NCI-H1105 treated with DMSO at 0.1 percent for 48 hours (cell line): Measurements from ENCODE around the gene ADCYAP1R1.

Experiments used
- DNase-seq: peaks from one replicate; lab custom pipeline; 2025; lab: John Stamatoyannopoulos, UW

The ADCYAP1R1 gene

DNA sequence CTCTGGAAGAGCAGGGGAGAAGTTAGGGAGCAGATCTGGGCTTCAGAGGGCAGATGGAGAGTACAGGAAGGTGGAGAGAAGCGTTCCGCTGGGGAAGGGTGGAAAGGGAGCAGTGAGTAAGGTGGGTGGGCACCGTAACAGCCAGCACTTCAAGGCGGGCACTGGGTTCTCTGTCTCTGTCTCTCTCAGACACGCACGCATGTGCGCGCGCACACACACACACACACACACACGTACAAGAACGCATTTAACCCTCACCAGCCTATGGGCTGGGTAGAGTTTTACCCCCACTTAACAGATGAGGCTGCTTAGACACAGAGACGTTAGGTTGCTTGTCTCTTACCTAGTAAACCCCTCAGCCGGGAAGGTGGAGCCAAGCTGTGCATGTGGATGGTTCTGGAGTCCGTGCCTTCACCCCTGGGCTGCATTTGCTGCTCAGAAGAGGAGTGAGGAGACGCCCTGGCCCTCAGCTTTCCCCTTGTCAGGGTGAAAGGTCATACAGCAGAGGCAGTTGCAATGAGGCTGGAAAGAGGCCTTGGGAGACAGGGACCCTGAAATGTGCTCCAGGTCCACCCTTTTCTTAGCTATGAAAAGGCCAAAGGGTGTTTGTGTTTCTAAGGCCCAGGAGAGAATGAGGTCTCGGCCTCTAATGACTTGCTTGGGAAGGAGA, 16.0 kb downstream of the ADCYAP1R1 start:
- DNase-seq = no peak

DNA sequence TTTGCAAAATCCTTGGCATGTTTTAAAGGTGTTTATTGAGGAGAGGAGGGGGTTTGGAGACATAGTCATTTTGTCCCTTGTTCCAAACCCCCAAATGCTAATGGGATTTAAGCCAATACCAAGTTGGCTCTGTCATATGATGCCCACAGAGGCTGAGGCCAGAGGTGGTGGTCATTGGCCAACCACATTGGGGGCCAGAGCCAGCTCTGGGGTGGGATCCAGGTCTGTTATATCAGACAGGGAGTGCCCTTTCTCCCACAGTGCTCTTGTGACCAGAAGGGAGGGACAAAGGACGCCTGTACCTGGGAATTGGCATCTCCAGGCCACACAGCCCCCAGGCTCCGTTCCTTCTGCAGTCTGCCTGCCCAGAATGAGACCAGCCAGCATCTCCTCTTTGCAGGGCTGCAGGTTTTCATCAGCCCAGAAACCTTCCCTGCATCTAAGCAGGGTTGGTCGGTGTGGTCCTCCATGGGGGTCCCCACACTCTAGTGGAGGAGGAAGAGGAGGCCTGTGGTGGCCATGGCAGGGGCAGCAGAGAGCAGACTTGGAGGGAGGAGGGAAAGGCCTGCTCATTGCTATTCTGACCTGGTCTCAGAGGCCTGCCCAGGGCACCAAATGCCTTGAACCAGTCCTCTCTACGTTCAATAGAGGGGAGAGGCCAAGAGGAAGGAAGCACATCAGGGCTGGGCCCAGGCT, 17.9 kb downstream of the ADCYAP1R1 start:
- DNase-seq = no peak

DNA sequence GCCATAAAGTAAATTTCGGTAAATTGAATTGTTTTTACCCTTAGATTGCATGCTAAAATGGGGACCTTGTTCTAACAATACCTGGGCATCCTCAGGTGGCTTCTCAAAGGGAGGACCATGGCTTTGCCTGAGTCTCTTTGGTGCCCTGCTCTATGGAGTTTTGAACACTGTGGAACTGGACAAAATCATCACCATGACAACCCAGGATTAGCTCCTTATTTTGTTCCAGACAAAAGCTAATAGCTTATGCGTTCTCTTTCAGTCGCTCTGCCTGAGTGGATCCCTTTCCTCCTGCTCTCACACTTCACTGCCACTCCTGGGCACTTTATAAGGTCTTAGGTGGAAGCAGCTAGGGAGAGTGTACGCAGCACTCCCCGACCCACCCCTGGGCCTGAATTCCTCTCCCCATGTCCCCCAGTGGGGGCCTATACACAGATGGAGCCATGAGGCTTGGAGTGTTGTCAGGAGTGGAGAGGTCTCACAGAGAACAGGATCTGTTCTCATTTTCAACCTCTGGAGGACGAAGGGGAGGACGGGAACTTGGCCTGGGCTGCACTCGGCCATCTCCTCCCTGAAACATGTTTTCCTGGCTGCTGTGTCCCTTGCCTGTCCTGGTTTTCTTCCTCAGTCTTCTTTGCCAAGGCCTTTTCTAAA, 19.0 kb downstream of the ADCYAP1R1 start:
- no peak for DNase-seq

DNA sequence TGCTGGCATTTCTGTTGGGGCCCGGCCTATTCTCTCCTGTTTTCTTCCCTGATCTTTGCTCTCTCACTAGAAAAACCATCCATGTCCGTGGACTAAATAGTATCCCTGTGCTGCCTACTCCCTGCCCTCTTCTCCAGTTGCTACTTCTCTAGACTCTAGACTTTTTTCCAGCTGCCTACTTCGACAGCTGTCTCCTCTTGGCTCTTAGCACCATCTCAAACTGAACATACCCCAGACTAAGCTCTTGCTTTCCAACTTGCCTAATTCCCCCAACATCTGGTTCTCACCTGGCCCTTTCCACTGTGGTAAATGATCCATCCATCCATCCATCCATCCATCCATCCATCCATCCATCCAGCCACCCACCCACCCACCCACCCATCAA, 19.5 kb downstream of the ADCYAP1R1 start:
- DNase-seq = no peak

DNA sequence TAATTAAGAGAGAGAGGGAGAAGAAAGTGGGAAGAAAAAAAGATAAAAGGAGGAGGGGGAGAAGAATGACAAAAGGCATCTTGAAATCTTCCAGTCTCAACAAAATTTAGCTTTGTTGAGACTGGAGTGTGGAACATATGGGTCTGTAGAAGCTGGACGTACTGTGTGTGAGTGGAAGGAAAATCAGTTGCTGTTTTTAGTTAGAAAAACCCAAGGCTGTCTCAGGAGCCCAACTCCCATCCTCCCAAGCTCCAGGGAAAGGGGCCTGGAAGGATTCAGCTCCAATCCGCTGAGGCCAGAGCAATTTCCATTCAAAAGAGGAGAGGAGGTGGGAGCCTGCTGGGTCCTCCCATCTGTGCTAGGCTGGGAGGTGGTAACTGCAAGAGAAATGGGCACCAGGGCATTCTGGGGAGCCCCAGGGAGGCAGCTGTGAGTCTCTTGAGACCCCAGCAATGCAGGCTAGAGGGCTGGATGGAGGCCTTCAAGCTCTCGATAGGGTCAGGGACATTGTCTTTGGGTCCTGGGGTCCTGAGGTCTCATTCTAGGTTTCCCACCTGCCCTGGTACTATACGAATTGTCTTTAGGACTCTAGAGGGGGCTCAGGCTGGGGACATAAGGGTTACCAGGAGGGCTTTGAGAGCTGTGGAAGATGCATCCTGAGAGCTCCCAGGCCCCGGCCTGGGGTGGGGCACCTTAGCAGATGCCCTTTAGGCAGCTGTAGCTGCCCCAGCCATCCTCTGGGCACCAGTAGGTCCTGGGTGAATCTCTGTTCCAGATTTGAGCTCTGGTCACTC, 21.4 kb downstream of the ADCYAP1R1 start:
- DNase-seq = no peak

DNA sequence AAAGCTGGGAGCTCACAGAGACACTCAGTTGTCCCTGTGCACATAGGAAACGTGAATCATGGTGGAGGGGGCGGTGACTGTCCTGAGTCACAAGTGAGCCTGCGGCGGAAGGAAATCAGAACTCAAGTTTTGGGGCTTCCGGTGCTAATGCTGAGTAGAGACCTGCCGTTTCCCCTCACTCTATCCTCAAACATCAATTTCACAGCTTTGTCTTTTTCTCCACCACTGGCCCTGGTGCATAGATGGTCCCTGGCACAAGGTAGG, 21.9 kb downstream of the ADCYAP1R1 start:
- no peak for DNase-seq

DNA sequence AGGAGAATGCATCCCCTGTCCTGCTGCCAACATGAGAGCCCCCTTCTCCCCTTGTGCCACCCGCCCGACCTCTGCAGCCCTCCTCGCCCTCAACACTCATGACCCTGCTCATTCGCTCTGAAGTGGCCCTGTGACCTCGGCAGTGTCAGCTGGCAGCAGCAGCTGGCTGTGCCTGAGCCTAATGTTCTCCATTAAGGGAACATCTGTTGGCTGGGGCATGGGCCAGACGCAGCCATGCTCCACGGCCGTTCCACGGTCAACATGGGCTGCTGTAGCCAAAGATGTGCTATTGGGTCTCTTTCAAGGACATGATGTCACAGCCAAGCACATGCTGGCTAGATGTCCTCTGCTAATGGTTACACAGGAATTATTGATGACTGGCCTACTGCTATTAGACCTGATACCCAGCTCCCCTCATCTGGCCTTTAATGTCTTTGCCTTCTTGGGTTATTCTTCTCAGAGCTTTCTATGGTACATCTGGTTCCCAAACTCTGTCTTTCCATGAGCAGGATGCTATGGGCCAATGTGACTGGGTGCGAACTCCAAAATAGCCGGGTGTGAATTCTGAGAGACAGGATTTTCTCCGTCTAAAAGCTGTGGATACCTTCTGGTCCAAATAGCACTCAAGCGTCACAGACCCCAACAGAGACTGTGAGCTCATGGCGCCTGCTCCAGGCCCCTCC, 22.4 kb downstream of the ADCYAP1R1 start:
- no peak for DNase-seq

DNA sequence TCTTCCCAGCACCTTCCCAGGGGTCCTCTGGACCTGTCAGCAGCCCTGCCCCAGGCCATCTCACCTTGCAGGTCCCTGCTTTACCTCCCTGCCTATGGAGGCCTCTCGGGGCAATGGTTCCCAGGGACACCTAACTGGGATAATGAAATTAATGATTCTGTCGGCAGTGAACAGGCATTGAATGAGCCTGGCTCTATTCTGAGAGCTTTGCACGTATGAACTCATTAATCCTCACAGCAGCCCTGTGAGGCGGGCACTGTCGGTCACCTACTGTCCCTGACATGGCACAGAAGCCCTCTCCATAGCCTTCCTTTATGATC, 22.9 kb downstream of the ADCYAP1R1 start:
- no peak for DNase-seq

DNA sequence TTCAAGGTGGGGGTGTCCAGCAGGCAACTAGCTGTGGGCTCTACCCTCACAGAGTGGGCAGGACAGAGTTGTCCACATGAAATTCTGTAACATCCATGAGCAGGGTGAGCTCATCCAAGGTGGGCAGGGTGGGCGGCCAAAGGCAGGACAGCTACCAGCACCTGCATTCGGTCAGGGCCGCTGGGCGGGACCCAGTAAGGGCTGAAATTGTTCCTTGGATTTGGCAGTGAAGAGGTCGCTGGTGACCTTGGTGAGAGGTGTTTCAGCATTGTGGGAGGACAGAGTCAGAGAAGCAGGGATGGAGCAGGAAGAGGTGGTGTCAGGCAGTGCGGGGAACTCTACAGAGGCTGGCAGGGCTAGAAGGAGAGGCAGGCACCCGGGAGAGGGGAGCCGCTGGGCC, 23.9 kb downstream of the ADCYAP1R1 start:
- no peak for DNase-seq

DNA sequence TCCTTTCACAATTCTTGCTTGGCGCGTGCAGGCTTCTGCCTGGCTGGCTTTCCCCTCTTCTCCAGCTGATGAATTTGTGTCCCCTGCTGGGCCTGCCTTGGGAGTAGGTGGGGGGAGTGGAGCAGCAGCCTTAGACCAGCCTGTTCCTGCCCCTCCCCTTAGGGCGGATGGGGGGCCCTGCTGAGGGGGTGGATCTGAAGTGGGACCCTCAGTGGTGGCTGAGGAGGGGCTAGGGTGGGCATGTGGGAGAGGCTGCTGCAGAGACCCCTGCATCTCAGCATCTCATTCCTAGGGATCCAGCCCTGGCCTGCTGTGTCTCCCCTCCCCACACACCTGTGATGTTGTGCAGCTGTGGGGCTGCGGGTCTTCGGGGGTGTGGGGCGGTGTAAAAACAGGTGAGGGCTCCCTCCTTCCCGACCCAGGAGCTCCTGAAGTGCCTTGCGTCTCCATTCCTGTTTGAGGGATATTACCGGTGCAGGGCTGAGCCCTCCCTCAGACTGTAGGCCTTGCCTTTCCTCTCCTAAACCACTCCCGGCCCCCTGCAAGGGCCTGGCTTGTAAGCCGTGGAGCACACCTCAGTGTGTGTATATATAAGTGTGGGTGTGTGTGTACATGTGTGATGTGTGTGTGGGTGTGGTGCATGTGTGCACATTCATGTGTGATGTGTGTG, 24.7 kb downstream of the ADCYAP1R1 start:
- no peak for DNase-seq

DNA sequence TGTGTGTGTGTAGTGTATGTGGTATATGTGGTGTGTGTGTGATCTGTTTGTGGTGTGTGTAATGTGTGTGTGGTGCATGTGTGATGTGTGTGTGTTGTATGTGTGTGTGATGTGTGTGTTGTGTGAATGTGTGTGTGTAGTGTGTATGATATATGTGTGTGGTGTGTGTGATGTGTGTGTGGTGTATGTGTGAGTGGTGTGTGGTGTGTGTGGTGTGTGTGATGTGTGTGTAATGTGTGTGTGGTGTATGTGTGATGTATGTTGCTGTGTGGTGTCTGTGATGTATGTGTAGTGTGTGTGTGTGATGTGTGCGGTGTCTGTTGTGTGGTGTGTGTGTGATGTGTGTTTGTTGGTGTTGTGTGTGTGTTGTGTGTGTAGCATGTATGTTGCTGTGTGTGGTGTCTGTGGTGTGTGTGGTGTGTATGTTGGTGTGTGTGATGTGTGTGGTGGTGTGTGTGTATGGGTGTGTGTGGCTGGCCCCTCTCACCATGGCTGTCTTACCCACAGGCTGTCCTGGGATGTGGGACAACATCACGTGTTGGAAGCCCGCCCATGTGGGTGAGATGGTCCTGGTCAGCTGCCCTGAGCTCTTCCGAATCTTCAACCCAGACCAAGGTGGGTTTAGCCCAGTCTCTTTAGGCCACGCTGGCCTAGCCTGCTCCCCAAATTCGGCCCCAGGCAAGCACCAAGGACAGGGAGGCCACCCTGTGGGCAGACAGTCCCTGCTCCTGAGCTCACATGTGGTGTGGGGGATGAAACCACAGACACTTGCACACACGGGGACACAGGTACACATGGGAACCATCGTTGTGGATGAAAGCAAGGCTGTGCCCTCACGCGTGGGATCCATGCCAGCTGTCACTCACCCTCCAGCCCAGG, 25.6 kb downstream of the ADCYAP1R1 start:
- DNase-seq = no peak

DNA sequence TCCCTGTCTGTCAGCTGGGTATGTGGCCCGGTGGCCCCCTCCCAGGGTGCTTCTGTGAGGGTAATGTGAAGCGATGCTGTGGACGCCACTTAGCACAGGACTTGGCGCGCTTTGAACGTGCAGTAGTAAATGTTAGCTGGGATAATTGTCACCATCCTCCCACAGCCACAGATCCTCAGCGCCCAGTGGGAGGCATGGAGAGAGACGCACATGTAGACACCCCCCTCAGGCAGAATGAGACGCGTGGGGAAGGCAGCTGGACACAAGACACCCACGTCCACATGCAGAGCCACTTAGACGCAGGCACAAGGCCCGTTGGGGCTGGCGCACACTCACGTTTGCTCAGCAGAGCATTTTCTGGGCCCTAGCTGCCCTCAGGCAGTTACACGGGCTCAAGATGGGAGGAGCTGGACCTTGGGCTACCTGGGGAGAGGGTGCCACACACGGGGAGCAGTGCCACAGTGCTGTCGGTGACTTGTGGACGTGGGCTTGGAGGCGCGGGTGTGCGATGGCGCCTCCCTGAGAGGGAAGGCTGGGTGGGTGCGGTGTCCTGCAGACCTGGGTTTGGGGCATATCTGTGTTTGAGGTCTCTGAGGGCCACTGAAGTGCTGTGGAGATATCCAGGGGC, 26.4 kb downstream of the ADCYAP1R1 start:
- no peak for DNase-seq

DNA sequence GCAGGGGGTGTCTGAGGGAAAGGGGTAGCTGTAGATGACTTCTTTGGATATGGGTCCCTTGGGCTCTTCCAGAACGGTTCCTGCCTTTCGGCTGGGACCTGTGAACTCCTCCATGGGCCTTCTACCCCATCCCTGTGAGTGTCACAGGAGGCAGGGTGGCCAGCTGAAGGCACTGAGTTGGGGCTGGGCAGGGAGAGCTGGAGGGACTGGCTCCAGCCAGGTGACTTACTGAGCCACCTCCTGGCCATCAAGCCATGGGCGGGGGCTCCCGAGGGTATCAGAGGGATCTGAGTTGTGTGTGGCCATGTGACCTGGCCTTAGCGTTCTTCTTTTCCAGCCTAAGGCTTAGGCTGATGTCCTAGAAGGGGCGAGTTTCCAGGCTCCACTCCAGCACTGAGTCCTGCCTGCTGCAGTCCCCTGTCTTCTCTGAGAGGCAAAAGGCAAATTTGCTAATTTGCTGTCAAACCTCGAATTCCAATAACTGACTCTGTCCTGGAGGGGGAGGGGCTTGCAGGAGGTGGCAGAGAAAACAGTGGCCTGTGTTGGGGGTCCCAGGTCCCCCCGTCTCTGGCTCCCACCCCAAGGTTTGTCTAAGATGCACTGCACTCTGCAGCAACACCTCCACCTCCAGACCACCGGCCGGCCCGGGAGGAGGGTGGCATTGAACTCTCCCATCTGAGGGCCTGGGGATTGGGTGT, 27.2 kb downstream of the ADCYAP1R1 start:
- no peak for DNase-seq

DNA sequence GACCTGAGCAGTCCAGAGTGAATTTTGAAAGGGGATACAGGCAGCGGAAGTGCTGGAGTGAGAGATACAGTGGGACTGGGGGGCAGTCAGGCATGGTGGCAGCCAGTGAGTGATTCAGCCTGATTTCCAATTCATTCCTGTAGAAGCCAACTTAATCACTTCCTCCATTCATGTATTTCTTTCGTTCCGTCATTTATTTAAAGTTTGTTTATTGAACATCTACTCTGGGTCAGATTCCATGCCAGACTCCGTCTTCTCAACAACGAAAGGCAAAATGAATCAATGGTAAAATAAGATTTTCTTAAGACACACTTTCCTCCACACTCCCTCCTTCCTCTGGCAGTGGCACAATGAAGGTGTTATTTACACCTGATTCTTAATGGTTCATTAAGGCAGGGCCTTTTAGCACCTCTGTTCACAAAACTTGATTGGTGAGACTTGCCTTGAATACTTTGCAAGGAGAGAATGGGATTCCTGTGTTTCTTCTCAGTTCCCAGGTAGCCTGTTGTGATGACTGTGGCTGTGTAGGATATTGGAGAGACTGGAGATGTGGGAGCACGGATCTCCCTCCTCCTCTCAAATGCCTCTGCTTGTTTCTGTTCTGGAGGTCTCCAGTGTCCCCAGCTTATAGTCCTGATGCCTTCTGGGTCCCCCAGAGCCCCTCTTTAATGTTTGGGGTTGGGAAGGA, 27.9 kb downstream of the ADCYAP1R1 start:
- DNase-seq = no peak

DNA sequence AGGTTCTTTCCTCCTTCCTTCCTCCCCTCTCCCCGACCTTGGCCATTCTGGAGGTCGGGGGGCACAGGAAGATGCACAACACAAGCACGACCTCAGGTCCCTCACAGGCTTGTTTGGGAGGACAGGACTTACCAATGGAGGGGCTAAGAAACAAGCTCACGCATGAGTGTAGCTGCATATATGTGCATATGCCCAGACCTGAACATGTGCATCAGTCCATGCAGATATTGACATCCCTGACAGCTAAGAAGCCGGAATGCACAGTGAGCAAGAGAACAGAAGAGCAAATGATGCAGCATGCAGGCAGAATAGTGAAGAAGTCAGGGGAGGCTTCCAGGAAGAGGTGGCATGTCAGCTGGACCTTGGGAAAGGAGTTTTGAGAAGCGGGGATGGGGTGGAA, 28.7 kb downstream of the ADCYAP1R1 start:
- DNase-seq = no peak

DNA sequence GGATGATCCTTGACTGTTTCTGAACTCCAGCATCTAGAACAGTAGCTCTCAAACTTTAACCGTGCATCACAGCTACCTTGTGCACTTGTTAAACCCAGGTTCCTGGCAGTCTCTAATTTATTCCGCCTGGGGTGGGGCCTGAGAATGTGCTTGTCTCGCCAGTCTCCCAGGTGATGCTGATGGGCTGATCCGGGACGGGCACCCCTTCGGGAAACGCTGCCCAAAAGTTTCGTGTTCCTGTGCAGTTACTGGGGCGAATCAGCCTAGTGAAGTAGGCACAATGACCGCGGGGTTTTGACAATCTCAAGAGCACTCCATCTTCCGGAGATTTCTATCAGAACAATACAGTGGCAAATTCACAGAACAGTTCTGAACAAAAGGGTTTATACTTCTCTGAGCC, 29.9 kb downstream of the ADCYAP1R1 start:
- DNase-seq = no peak

DNA sequence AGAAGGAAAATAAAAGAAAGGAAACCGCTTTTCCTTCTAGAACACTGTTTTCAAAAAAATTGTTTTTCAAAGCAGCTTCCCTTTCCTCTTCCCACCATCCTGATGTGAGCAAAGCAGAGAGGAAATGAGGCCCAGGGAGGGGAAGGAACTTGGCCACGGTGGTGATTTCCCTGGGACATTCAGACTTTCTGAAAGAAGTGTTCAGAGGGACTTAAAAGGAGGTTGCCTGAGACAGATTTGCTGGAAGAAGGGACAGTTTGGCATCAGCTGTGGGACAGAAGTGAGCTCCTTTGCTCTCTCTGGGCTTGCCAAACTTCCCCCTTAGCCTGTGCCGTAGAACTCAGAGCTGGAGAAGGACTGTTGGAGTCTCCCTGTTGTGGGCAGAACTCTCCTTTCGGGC, 30.3 kb downstream of the ADCYAP1R1 start:
- DNase-seq = no peak

DNA sequence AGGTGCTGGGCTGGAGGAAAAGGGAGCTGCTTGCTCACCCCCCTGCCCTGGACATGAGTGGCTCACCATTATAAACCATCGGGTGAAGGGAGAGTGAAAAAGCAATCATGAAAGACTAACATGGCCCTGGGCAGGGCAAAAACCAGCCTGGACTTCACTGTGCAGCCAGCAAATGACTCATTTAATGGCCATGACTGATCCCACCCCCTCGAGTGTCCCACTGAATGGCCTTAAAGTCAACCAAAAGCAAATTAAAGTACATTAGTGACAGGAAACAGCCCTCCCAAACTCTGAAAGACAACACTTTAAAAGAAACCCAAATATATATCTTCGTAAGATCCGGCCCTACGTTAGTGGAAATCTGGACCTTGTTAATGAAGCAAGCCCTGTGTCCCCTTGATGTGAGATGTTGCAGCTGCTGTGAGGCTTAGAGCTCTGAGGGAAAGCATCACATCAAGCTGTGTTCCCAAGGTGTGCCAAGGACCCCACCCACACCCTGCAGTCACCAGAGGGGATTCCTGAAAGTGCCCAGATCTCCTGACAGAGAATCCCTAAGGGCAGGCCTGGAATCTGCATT, 31.2 kb downstream of the ADCYAP1R1 start:
- no peak for DNase-seq

DNA sequence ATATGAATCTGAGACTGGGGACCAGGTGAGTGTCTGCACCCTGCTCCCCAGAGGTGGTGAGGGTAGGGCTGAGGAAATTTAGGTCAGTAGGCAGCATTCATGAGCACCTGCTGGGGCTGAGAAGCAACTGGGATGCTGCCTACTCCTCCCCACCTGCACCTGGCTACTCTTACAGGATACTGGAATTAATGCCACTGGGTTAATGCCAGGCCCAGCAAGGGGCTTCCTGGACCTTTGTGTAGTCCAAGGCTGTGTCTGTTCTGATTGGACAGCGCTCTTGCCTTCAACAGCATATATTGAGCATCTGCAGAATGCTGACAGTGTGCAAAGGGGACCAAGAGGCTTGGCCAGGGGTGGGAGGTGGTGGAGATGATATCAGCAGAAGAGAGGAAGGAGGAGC, 32.1 kb downstream of the ADCYAP1R1 start:
- no peak for DNase-seq
